ENCODE data around the gene NRXN3.

GRCh38 chr14:79552778-79553177 lies 1382.6 kb downstream of the NRXN3 start:
- TF ChIP-seq POLR2AphosphoS5 (IDR thresholded peaks at IDR 0.05; ENCODE audit: low read depth, low read length) (no peak), EZH2 (IDR thresholded peaks at IDR 0.05) (no peak), SRF (IDR thresholded peaks at IDR 0.05; ENCODE audit: low read depth) (no peak), CTCF (IDR thresholded peaks at IDR 0.05 in 2 of 3, conservative IDR thresholded peaks at IDR 0.05 in 1 of 3; ENCODE audit: borderline replicate concordance in 1 of 3, insufficient read depth in 1 of 3, low read depth in 2 of 3, low read length in 2 of 3) (no peak), EZH2phosphoT487 (IDR thresholded peaks at IDR 0.05; ENCODE audit: borderline replicate concordance) (no peak), POLR2A (IDR thresholded peaks at IDR 0.05; ENCODE audit: borderline replicate concordance, extremely low read depth, insufficient read depth, insufficient read length) (no peak), FOSL1 (IDR thresholded peaks at IDR 0.05; ENCODE audit: low read depth) (no peak), CBX3 (IDR thresholded peaks at IDR 0.05; ENCODE audit: low read depth) (no peak)

Data from HCT116 (cell line).